HL-60 (cell line): Measurements from ENCODE around the gene MACROD1.

Source experiments
- CTCF ChIP-seq: IDR thresholded peaks from one replicate; pipeline ENCODE4 v1.5.1; 2011; ENCODE audit warnings: low read length, control low read depth, inconsistent platforms; ENCODE audit not compliant: insufficient read depth
- GABPA ChIP-seq: IDR thresholded peaks from 2 replicates; pipeline ENCODE4 v1.6.1; 2012; ENCODE audit warnings: low read depth
- POLR2AphosphoS5 ChIP-seq: IDR thresholded peaks from 2 replicates; pipeline ENCODE4 v1.6.1; 2012; ENCODE audit warnings: low read depth
- REST ChIP-seq: IDR thresholded peaks from 2 replicates; pipeline ENCODE4 v1.6.1; 2012; ENCODE audit warnings: low read depth; ENCODE audit not compliant: insufficient replicate concordance

- TF ChIP-seq CTCF (no peak), REST (no peak), POLR2AphosphoS5 (no peak), GABPA (no peak)
These were observed 70.6 kb downstream of the MACROD1 start for GRCh38 chr11:64095273-64095817.
